HL-60 (cell line): ENCODE data around the gene C1QL1.

Experiments
- DNase-seq, 2 experiments: peaks; one replicate each; pipeline ENCODE4 v3.0.0-alpha.2; 2010 to 2020; ENCODE audit warnings: low read depth in 1 of 2, low spot score in 1 of 2
- H3K27ac ChIP-seq: fragments of 250-450 bp; sonication (Bioruptor Pico); replicated peaks from 2 replicates; pipeline ENCODE4 v1.5.1; 2020; ENCODE audit warnings: mild to moderate bottlenecking, moderate library complexity
- H3K27me3 ChIP-seq: fragments of 250-450 bp; sonication (Bioruptor Pico); 2 replicates; pipeline ENCODE4 v1.5.1; 2021; ENCODE audit warnings: mild to moderate bottlenecking, moderate library complexity; ENCODE audit not compliant: insufficient read depth, poor library complexity, severe bottlenecking
- H3K4me3 ChIP-seq: replicated peaks from 2 replicates; pipeline ENCODE4 v1.5.1; 2011; ENCODE audit warnings: mild to moderate bottlenecking, control low read depth, low read length; ENCODE audit not compliant: insufficient read depth
- CTCF ChIP-seq: IDR thresholded peaks from one replicate; pipeline ENCODE4 v1.5.1; 2011; ENCODE audit warnings: low read length, control low read depth, inconsistent platforms; ENCODE audit not compliant: insufficient read depth
- GABPA ChIP-seq: IDR thresholded peaks from 2 replicates; pipeline ENCODE4 v1.6.1; 2012; ENCODE audit warnings: low read depth
- POLR2AphosphoS5 ChIP-seq: IDR thresholded peaks from 2 replicates; pipeline ENCODE4 v1.6.1; 2012; ENCODE audit warnings: low read depth
- SPI1 ChIP-seq: IDR thresholded peaks from 2 replicates; pipeline ENCODE4 v1.6.1; 2012; ENCODE audit warnings: low read depth, mild to moderate bottlenecking, borderline replicate concordance
- TF ChIP-seq, protein P1 (sequence below): IDR thresholded peaks from 2 replicates; pipeline ENCODE4 v1.6.1; 2012; ENCODE audit warnings: low read depth; ENCODE audit not compliant: insufficient replicate concordance

C1QL1 gene

GRCh38 chr17:44915321-44915726 lies 52.8 kb downstream of the C1QL1 start, which contains the start of gene GFAP:
Gene GFAP, minus strand, starts transcription at chr17:44915500. Its CDS starts 14 bp downstream, at chr17:44915486.
- Histone ChIP-seq H3K27me3 (peaks cover 9% of the 10 kb centered on the region), H3K27ac (no peak within 1 kb of the TSS), H3K4me3 (no peak within 1 kb of the TSS)
- TF ChIP-seq CTCF, result no peak
- no peak for TF ChIP-seq GABPA
- TF ChIP-seq SPI1, result no peak
- TF ChIP-seq, protein P1, sequence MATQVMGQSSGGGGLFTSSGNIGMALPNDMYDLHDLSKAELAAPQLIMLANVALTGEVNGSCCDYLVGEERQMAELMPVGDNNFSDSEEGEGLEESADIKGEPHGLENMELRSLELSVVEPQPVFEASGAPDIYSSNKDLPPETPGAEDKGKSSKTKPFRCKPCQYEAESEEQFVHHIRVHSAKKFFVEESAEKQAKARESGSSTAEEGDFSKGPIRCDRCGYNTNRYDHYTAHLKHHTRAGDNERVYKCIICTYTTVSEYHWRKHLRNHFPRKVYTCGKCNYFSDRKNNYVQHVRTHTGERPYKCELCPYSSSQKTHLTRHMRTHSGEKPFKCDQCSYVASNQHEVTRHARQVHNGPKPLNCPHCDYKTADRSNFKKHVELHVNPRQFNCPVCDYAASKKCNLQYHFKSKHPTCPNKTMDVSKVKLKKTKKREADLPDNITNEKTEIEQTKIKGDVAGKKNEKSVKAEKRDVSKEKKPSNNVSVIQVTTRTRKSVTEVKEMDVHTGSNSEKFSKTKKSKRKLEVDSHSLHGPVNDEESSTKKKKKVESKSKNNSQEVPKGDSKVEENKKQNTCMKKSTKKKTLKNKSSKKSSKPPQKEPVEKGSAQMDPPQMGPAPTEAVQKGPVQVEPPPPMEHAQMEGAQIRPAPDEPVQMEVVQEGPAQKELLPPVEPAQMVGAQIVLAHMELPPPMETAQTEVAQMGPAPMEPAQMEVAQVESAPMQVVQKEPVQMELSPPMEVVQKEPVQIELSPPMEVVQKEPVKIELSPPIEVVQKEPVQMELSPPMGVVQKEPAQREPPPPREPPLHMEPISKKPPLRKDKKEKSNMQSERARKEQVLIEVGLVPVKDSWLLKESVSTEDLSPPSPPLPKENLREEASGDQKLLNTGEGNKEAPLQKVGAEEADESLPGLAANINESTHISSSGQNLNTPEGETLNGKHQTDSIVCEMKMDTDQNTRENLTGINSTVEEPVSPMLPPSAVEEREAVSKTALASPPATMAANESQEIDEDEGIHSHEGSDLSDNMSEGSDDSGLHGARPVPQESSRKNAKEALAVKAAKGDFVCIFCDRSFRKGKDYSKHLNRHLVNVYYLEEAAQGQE, result no peak
- no peak for TF ChIP-seq POLR2AphosphoS5
- DNase-seq, result no peak

DNA sequence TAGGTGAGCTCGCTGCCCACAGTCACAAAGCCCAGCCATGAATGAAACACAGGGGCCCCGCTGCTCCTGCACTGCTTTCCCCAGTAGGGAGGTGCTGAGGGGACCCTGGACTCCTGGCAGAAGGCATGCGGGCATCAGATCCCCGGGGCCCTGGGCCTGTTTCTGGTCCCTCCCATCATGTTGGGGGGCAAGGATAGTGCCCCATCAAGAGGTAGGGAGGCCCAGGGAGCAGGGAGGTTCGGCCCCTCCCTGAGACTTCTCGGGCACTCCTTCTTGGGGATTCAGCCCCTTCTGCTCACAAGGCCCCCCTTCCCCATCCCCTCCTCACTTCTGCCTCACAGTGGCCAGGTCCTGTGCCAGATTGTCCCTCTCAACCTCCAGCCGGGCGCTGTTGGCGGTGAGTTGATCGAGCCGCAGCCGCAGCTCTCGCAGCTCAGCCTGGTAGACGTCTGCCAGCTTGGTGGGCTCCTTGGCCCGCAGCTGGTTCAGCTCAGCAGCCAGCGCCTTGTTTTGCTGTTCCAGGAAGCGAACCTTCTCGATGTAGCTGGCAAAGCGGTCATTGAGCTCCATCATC lies 53.3 kb downstream of the C1QL1 start:
- no peak overlapping the region for H3K4me3 ChIP-seq
- no peak for TF ChIP-seq SPI1
- TF ChIP-seq POLR2AphosphoS5, result no peak
- no peak for DNase-seq
- H3K27me3 ChIP-seq, result peaks cover 9% of the 10 kb centered on the region
- H3K27ac ChIP-seq, result no peak overlapping the region

DNA sequence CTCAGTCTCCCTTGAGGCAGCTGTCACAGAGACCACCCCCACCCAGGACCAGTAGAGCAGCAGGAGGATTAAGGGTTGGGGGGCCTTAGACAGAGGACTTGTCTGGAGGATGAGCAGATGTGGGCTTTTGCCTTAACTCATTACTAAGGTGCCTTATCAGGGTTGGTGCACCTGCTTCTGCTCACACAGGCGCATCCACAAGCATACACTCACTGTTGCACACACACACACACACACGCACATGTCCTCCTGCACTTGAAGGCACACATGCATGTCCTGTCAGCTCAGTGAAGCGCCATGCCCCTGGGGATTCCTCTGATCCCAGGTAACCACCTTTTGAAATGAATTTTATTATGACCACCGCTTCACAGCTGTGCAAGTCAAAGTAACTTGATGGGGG lies 54.0 kb downstream of the C1QL1 start:
- peaks cover 9% of the 10 kb centered on the region for H3K27me3 ChIP-seq
- H3K27ac ChIP-seq, result no peak overlapping the region
- no peak for DNase-seq
- TF ChIP-seq POLR2AphosphoS5, result no peak
- no peak for TF ChIP-seq GABPA
- TF ChIP-seq SPI1, result no peak
- TF ChIP-seq, protein P1, result no peak
- TF ChIP-seq CTCF, result no peak
- no peak overlapping the region for H3K4me3 ChIP-seq

- no peak for DNase-seq
- Histone ChIP-seq H3K4me3 (no peak overlapping the region), H3K27ac (no peak overlapping the region), H3K27me3 (peaks cover 9% of the 10 kb centered on the region)
- TF ChIP-seq SPI1 (no peak), CTCF (no peak), POLR2AphosphoS5 (no peak), GABPA (no peak)
- TF ChIP-seq, protein P1, result no peak
Observed at GRCh38 chr17:44913676-44914075, 54.4 kb downstream of the C1QL1 start.
